WTC11 (cell line): Measurements from ENCODE around the gene RPTN. TPM values are rescaled to one million over a fixed set of nuclear protein-coding genes. Genes with fewer than 3 reads are reported as not detected.

Experiments
- ATAC-seq: fragments of 200-7000 bp; cut with Tn5 transposase; 2 replicates; pipeline ENCODE4 v1.10.0; 2021; ENCODE audit warnings: mild to moderate bottlenecking, moderate library complexity
- CTCF ChIA-PET: fragments of 300-600 bp; sonication (Branson Sonifier 250); formaldehyde crosslinking; loops from one replicate; lab custom pipeline; 2021; ENCODE audit warnings: antibody characterized with exemption; lab: Charles Lee
- POLR2A ChIA-PET: fragments of 350-600 bp; sonication (Branson Sonifier 250); formaldehyde crosslinking; loops from one replicate; lab custom pipeline; 2021; ENCODE audit warnings: antibody characterized with exemption; lab: Charles Lee
- DNase-seq: peaks from one replicate; pipeline ENCODE4 v3.0.0; 2021; ENCODE audit warnings: low spot score
- H3K27ac Mint-ChIP-seq: 2 replicates; pipeline ENCODE4 v1.8.0; 2021; ENCODE audit warnings: mixed read lengths
- H3K27me3 Mint-ChIP-seq: 2 replicates; pipeline ENCODE4 v1.8.0; 2021; ENCODE audit warnings: low read depth, mild to moderate bottlenecking, moderate library complexity, mixed read lengths
- H3K36me3 Mint-ChIP-seq: 2 replicates; pipeline ENCODE4 v1.8.0; 2021; ENCODE audit warnings: mixed read lengths
- H3K4me1 Mint-ChIP-seq: 2 replicates; pipeline ENCODE4 v1.8.0; 2022; ENCODE audit warnings: mixed read lengths
- H3K4me3 Mint-ChIP-seq: 2 replicates; pipeline ENCODE4 v1.8.0; 2021; ENCODE audit warnings: mild to moderate bottlenecking, moderate library complexity, mixed read lengths
- H3K9me3 Mint-ChIP-seq: 2 replicates; pipeline ENCODE4 v1.8.0; 2021; ENCODE audit warnings: mixed read lengths
- AFF4 ChIP-seq: sonication (generic); formaldehyde crosslinking; IDR thresholded peaks from 2 replicates; pipeline ENCODE4 v1.8.1; 2023; ENCODE audit warnings: mild to moderate bottlenecking, missing genetic modification reagents, borderline replicate concordance
- CREB1 ChIP-seq: sonication (generic); formaldehyde crosslinking; IDR thresholded peaks from 2 replicates; pipeline ENCODE4 v1.8.0; 2023; ENCODE audit warnings: mild to moderate bottlenecking, missing genetic modification reagents
- E2F5 ChIP-seq: sonication (generic); formaldehyde crosslinking; IDR thresholded peaks from 2 replicates; pipeline ENCODE4 v1.8.1; 2022; ENCODE audit warnings: mild to moderate bottlenecking, moderate library complexity, missing genetic modification reagents
- ESRRA ChIP-seq: sonication (generic); formaldehyde crosslinking; IDR thresholded peaks from 2 replicates; pipeline ENCODE4 v1.8.1; 2022; ENCODE audit warnings: mild to moderate bottlenecking, missing genetic modification reagents, borderline replicate concordance
- FOXP1 ChIP-seq: sonication (generic); formaldehyde crosslinking; IDR thresholded peaks from 2 replicates; pipeline ENCODE4 v1.8.0; 2022; ENCODE audit warnings: missing genetic modification reagents, mild to moderate bottlenecking, moderate library complexity, borderline replicate concordance
- GRHL2 ChIP-seq: fragments of 250-450 bp; sonication (Bioruptor Pico); IDR thresholded peaks from 2 replicates; pipeline ENCODE4 v1.8.0; 2022; ENCODE audit warnings: mild to moderate bottlenecking, moderate library complexity; ENCODE audit not compliant: insufficient replicate concordance, severe bottlenecking
- IRF2 ChIP-seq: sonication (generic); formaldehyde crosslinking; IDR thresholded peaks from 2 replicates; pipeline ENCODE4 v1.8.0; 2022; ENCODE audit warnings: low read depth, missing genetic modification reagents, borderline replicate concordance
- JUN ChIP-seq: sonication (generic); formaldehyde crosslinking; IDR thresholded peaks from 2 replicates; pipeline ENCODE4 v1.8.0; 2023; ENCODE audit warnings: mild to moderate bottlenecking, missing genetic modification reagents
- MYBL2 ChIP-seq: sonication (generic); formaldehyde crosslinking; IDR thresholded peaks from 2 replicates; pipeline ENCODE4 v1.8.1; 2023; ENCODE audit warnings: mild to moderate bottlenecking, moderate library complexity, missing genetic modification reagents
- NFE2L1 ChIP-seq: sonication (generic); formaldehyde crosslinking; IDR thresholded peaks from 2 replicates; pipeline ENCODE4 v1.8.1; 2023; ENCODE audit warnings: missing genetic modification reagents
- NR2C2 ChIP-seq: sonication (generic); formaldehyde crosslinking; IDR thresholded peaks from 2 replicates; pipeline ENCODE4 v1.8.0; 2022; ENCODE audit warnings: mild to moderate bottlenecking, missing genetic modification reagents
- NR3C1 ChIP-seq: sonication (generic); formaldehyde crosslinking; conservative IDR thresholded peaks from 2 replicates; pipeline ENCODE4 v1.8.1; 2023; ENCODE audit warnings: low read depth, mild to moderate bottlenecking, missing genetic modification reagents
- PRRX2 ChIP-seq: fragments of 250-450 bp; sonication (Bioruptor Pico); IDR thresholded peaks from 2 replicates; pipeline ENCODE4 v1.8.0; 2021; ENCODE audit warnings: mild to moderate bottlenecking
- SMAD4 ChIP-seq: sonication (generic); formaldehyde crosslinking; IDR thresholded peaks from 2 replicates; pipeline ENCODE4 v1.8.0; 2022; ENCODE audit warnings: mild to moderate bottlenecking, missing genetic modification reagents
- TP53 ChIP-seq: sonication (generic); formaldehyde crosslinking; IDR thresholded peaks from 2 replicates; pipeline ENCODE4 v1.8.1; 2023; ENCODE audit warnings: mild to moderate bottlenecking, missing genetic modification reagents
- ZBTB21 ChIP-seq: sonication (generic); formaldehyde crosslinking; IDR thresholded peaks from 2 replicates; pipeline ENCODE4 v1.8.1; 2023; ENCODE audit warnings: mild to moderate bottlenecking, missing genetic modification reagents, borderline replicate concordance
- ZNF138 ChIP-seq: sonication (generic); formaldehyde crosslinking; conservative IDR thresholded peaks from 2 replicates; pipeline ENCODE4 v1.8.1; 2022; ENCODE audit warnings: mild to moderate bottlenecking, moderate library complexity, missing genetic modification reagents
- ZNF232 ChIP-seq: sonication (generic); formaldehyde crosslinking; IDR thresholded peaks from 2 replicates; pipeline ENCODE4 v1.8.0; 2022; ENCODE audit warnings: mild to moderate bottlenecking, missing genetic modification reagents
- ZNF532 ChIP-seq: fragments of 250-450 bp; sonication (Bioruptor Pico); IDR thresholded peaks from 2 replicates; pipeline ENCODE4 v1.9.0; 2021; ENCODE audit warnings: mild to moderate bottlenecking, borderline replicate concordance
- ZSCAN18 ChIP-seq: fragments of 250-450 bp; sonication (Bioruptor Pico); IDR thresholded peaks from 2 replicates; pipeline ENCODE4 v2.1.2; 2022; ENCODE audit warnings: mild to moderate bottlenecking, moderate library complexity
- total RNA-seq: library from RNA; stranded (reverse); gene quantifications from 3 replicates; pipeline ENCODE4 v1.2.3, GENCODE V29; 2021

The RPTN gene
- total RNA-seq, 1 experiment from 2014 or later, result not detected

- TF ChIP-seq ESRRA (CRISPR knock-in tag) (no peak), MYBL2 (no peak), ZSCAN18 (CRISPR knock-in tag) (no peak)
- TF ChIP-seq, all 79 proteins: peak for 0
Measured at GRCh38 chr1:152198982-152199381, 40.0 kb upstream of the RPTN start (continued).

- Mint-ChIP-seq H3K4me1 (no peaks in the 10 kb centered on the region), H3K36me3 (peaks cover 52% of the 10 kb centered on the region), H3K4me3 (no peak overlapping the region), H3K9me3 (peaks cover 72% of the 10 kb centered on the region), H3K27ac (no peak overlapping the region), H3K27me3 (peaks cover 9% of the 10 kb centered on the region)
- POLR2A ChIA-PET, result no interaction called here
- DNase-seq (no peak), ATAC-seq (no peak)
- TF ChIP-seq GRHL2 (CRISPR knock-in tag), result no peak
- TF ChIP-seq ZNF532 (CRISPR knock-in tag), result no peak
- TF ChIP-seq NR3C1, result no peak
- TF ChIP-seq IRF2 (CRISPR knock-in tag), result no peak
- TF ChIP-seq SMAD4 (CRISPR knock-in tag), result no peak
- TF ChIP-seq NFE2L1, result no peak
- no peak for TF ChIP-seq FOXP1 (CRISPR knock-in tag)
- no peak for TF ChIP-seq E2F5 (CRISPR knock-in tag)
- no peak for TF ChIP-seq ZBTB21 (CRISPR knock-in tag)
- TF ChIP-seq TP53 (CRISPR knock-in tag), result no peak
- no peak for TF ChIP-seq CREB1 (CRISPR knock-in tag)
- TF ChIP-seq JUN, result no peak
- TF ChIP-seq ZNF232 (CRISPR knock-in tag), result no peak
- TF ChIP-seq NR2C2 (CRISPR knock-in tag), result no peak
- no peak for TF ChIP-seq ZNF138 (CRISPR knock-in tag)
- TF ChIP-seq AFF4 (CRISPR knock-in tag), result no peak
- no peak for TF ChIP-seq PRRX2 (CRISPR knock-in tag)
- CTCF ChIA-PET, result no interaction called here
Measured at GRCh38 chr1:152197361-152197941, 38.4 kb upstream of the RPTN start.
